Tibial nerve (tissue), 4 donors: ENCODE data around the gene STXBP6.

Source experiments
- CTCF ChIP-seq, 5 experiments: fragments of 200-600 bp in 3 of 5; fragments of 450-650 bp in 2 of 5; sonication (generic) in 3 of 5; IDR thresholded peaks; one replicate each; pipeline ENCODE4 v1.5.1; 2016 to 2019; ENCODE audit warnings: antibody characterized with exemption in 5 of 5, mild to moderate bottlenecking in 3 of 5, moderate library complexity in 2 of 5
- EP300 ChIP-seq, 2 donors: sonication (generic); formaldehyde crosslinking; IDR thresholded peaks; one replicate each; pipeline ENCODE4 v1.6.1; 2017; ENCODE audit warnings: antibody characterized with exemption in 2 of 2, mild to moderate bottlenecking in 1 of 2
- POLR2A ChIP-seq, 2 donors: fragments of 450-650 bp; IDR thresholded peaks; one replicate each; pipeline ENCODE4 v1.6.1; 2017; ENCODE audit warnings: antibody characterized with exemption in 2 of 2, mild to moderate bottlenecking in 2 of 2, moderate library complexity in 2 of 2

- no peak for TF ChIP-seq CTCF (IDR thresholded peaks at IDR 0.05)
- no peak for TF ChIP-seq POLR2A (IDR thresholded peaks at IDR 0.05)
- TF ChIP-seq EP300 (IDR thresholded peaks at IDR 0.05) = no peak
Measured at GRCh38 chr14:25055005-25055404, 5.1 kb upstream of the STXBP6 start.
